ENCODE results near the gene PSORS1C2. TPM values are rescaled to one million over a fixed set of nuclear protein-coding genes. Genes with fewer than 3 reads are reported as not detected.

The PSORS1C2 gene
- polyA plus RNA-seq, 1 donor (not counting 4 experiments of a cell fraction or from before 2014, with no cell fraction given): not detected

DNA sequence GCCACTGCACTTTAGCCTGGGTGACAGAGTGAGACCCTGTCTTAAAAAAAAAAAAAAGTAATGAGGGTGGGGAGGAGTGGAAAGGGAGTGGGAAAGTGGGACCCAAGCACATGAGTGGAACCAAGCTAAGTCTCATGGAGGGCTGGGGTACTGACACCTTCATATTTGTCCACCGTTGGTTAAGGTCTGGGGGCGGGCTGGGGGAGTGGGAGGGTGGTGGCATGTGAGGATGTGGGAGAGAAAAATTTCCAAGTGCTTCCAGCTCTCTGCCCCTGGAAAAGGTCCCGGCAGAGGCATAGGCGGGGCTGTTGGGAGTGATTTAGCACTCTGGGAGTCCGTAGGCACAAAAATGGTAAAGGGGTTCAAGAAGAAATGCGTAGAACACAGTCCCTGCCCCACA is 6.1 kb downstream of the PSORS1C2 start:
- Histone ChIP-seq H3K4me2 (ENCODE audit: control insufficient read depth, extremely low read depth, insufficient read depth, low read depth, low read length) (no peak overlapping the region), H3K9me1 (ENCODE audit: control insufficient read depth, extremely low read depth, insufficient read depth, low read length) (no peaks in the 10 kb centered on the region), H3K9me3 (ENCODE audit: control insufficient read depth, low read depth, low read length) (no peaks in the 10 kb centered on the region), H3K4me1 (ENCODE audit: control insufficient read depth, extremely low read depth, insufficient read depth, low read length) (peaks cover 3% of the 10 kb centered on the region), H3K9ac (ENCODE audit: control insufficient read depth, extremely low read depth, insufficient read depth, low read length) (no peak overlapping the region), H2AFZ (ENCODE audit: control insufficient read depth, low read length) (no peak overlapping the region), H4K20me1 (ENCODE audit: control insufficient read depth, extremely low read depth, insufficient read depth, low read length) (no peaks in the 10 kb centered on the region), H3K27me3 (ENCODE audit: control insufficient read depth, extremely low read depth, insufficient read depth, low read length) (no peaks in the 10 kb centered on the region), H3K4me3 (ENCODE audit: control insufficient read depth in 2 of 3, extremely low read depth in 1 of 3, insufficient read depth in 2 of 3, low read depth in 1 of 3, low read length in 3 of 3) (no peak overlapping the region), H3K79me2 (ENCODE audit: control insufficient read depth, insufficient read depth, low read length) (no peaks in the 10 kb centered on the region), H3K27ac (ENCODE audit: control insufficient read depth, insufficient read depth, low read length) (no peak overlapping the region), H3K36me3 (ENCODE audit: control insufficient read depth in 2 of 2, extremely low read depth in 1 of 2, insufficient read depth in 2 of 2, low read length in 2 of 2) (peaks cover 0 to 2% of the 10 kb centered on the region in 2 experiments)
- FAIRE-seq: no peak
- dilution Hi-C loops (cut with MboI; ENCODE audit: extremely low pct_ligation_motif_present, low sequenced_read_pairs): no loop called here
- no peak for DNase-seq (ENCODE audit: low read depth, low spot score)
- TF ChIP-seq, protein P1, sequence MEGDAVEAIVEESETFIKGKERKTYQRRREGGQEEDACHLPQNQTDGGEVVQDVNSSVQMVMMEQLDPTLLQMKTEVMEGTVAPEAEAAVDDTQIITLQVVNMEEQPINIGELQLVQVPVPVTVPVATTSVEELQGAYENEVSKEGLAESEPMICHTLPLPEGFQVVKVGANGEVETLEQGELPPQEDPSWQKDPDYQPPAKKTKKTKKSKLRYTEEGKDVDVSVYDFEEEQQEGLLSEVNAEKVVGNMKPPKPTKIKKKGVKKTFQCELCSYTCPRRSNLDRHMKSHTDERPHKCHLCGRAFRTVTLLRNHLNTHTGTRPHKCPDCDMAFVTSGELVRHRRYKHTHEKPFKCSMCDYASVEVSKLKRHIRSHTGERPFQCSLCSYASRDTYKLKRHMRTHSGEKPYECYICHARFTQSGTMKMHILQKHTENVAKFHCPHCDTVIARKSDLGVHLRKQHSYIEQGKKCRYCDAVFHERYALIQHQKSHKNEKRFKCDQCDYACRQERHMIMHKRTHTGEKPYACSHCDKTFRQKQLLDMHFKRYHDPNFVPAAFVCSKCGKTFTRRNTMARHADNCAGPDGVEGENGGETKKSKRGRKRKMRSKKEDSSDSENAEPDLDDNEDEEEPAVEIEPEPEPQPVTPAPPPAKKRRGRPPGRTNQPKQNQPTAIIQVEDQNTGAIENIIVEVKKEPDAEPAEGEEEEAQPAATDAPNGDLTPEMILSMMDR (optimal IDR thresholded peaks at IDR 0.05 in 1 of 3, IDR thresholded peaks at IDR 0.05 in 1 of 3, conservative IDR thresholded peaks at IDR 0.05 in 1 of 3; ENCODE audit: extremely low read depth in 1 of 3, insufficient read depth in 2 of 3, low read length in 3 of 3): no peak
- TF ChIP-seq EZH2 (IDR thresholded peaks at IDR 0.05; ENCODE audit: low read length): no peak

DNA sequence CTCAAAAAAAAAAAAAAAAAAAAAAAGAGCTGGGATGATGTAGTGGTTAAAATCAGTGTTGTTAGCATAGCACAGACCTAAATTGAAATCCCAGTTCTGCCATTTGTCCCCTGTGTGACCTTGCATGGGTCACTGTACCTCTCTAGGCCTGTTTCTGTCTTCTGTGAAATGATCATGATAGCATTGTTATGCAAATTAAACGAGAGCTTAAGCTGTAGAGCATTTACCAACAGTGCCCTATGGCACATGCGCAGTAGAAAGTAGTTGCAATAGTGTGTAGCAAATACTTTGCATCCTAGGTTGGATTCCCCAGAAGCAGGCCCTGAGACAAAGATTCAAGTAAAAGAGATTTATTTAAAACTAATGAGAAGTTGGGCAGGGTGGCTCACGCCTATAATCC is 7.3 kb downstream of the PSORS1C2 start:
- H4K20me1 ChIP-seq (ENCODE audit: control insufficient read depth, extremely low read depth, insufficient read depth, low read length): no peaks in the 10 kb centered on the region

More for the DNA sequence above, 7.3 kb downstream of the PSORS1C2 start:
- no peak overlapping the region for H3K4me2 ChIP-seq (ENCODE audit: control insufficient read depth, extremely low read depth, insufficient read depth, low read depth, low read length)
- dilution Hi-C loops (cut with MboI; ENCODE audit: extremely low pct_ligation_motif_present, low sequenced_read_pairs): no loop called here
- H3K27me3 ChIP-seq (ENCODE audit: control insufficient read depth, extremely low read depth, insufficient read depth, low read length): no peaks in the 10 kb centered on the region
- H3K9ac ChIP-seq (ENCODE audit: control insufficient read depth, extremely low read depth, insufficient read depth, low read length): no peak overlapping the region
- DNase-seq (ENCODE audit: low read depth, low spot score): no peak
- no peak overlapping the region for H3K27ac ChIP-seq (ENCODE audit: control insufficient read depth, insufficient read depth, low read length)
- no peaks in the 10 kb centered on the region for H3K9me1 ChIP-seq (ENCODE audit: control insufficient read depth, extremely low read depth, insufficient read depth, low read length)
- FAIRE-seq: no peak
- H3K79me2 ChIP-seq (ENCODE audit: control insufficient read depth, insufficient read depth, low read length): no peaks in the 10 kb centered on the region
- H3K4me1 ChIP-seq (ENCODE audit: control insufficient read depth, extremely low read depth, insufficient read depth, low read length): peaks cover 3% of the 10 kb centered on the region
- no peak overlapping the region for H2AFZ ChIP-seq (ENCODE audit: control insufficient read depth, low read length)
- peaks cover under 1 to 5% of the 10 kb centered on the region in 2 experiments for H3K36me3 ChIP-seq (ENCODE audit: control insufficient read depth in 2 of 2, extremely low read depth in 1 of 2, insufficient read depth in 2 of 2, low read length in 2 of 2)
- TF ChIP-seq EZH2 (IDR thresholded peaks at IDR 0.05; ENCODE audit: low read length): no peak
- TF ChIP-seq, protein P1 (optimal IDR thresholded peaks at IDR 0.05 in 1 of 3, IDR thresholded peaks at IDR 0.05 in 1 of 3, conservative IDR thresholded peaks at IDR 0.05 in 1 of 3; ENCODE audit: extremely low read depth in 1 of 3, insufficient read depth in 2 of 3, low read length in 3 of 3): no peak
- no peaks in the 10 kb centered on the region for H3K9me3 ChIP-seq (ENCODE audit: control insufficient read depth, low read depth, low read length)
- H3K4me3 ChIP-seq (ENCODE audit: control insufficient read depth in 2 of 3, extremely low read depth in 1 of 3, insufficient read depth in 2 of 3, low read depth in 1 of 3, low read length in 3 of 3): no peak overlapping the region

Measured in keratinocyte (primary cell).